ENCODE results near the gene SLAMF1. TPM values are rescaled to one million over a fixed set of nuclear protein-coding genes. Genes with fewer than 3 reads are reported as not detected.

Gene SLAMF1
- total and polyA plus RNA-seq, 4 donors: 0.39 to 27.0 (median 1.5) TPM

DNA sequence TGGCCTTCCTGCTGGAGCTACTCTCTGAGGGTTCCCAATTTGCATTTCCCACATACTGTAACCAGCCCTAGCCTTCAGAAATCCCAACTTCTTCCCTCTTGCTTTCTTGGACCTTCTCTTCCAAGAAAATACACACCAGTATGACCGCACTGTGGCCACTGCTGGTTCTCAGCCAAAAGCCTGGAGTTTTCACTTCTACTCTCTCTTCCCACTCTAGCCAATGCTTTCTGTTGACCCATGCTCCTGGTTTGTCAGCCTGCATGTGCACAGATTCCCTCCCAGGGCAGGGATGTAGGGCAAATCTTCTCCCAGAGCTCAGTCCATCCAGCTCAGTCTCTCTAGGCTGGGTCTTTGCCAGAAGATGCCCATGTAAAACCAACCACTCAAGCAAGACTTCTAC, 664 bp downstream of the SLAMF1 start:
- no peak overlapping the region for H3K4me3 ChIP-seq
- WGBS, 2 donors: 80 to 93% methylated on average over 1 of the region's 1 CpG
- no peaks in the 10 kb centered on the region for H3K27me3 ChIP-seq (ENCODE audit: control insufficient read depth in 3 of 3, insufficient read depth in 3 of 3, low read length in 2 of 3)
- H3K27ac ChIP-seq (ENCODE audit: low read depth in 1 of 2, low read length in 1 of 2): no peak overlapping the region
- no peaks in the 10 kb centered on the region for H3K36me3 ChIP-seq (ENCODE audit: control insufficient read depth in 4 of 4, insufficient read depth in 4 of 4, low read length in 4 of 4)
- peaks cover 0 to 1% (median 0%) of the 10 kb centered on the region in 5 donors for H3K4me1 ChIP-seq (ENCODE audit: control insufficient read depth in 5 of 5, insufficient read depth in 5 of 5, low read length in 5 of 5)
- ATAC-seq (ENCODE audit: insufficient read depth, low FRiP score): no peak
- no peak for DNase-seq
- no peak overlapping the region for H3K9ac ChIP-seq (ENCODE audit: insufficient read depth in 1 of 2, low read length in 2 of 2)
- no peaks in the 10 kb centered on the region for H3K9me3 ChIP-seq (ENCODE audit: control insufficient read depth in 4 of 4, insufficient read depth in 3 of 4, low read length in 3 of 4)
- TF ChIP-seq, protein P1, sequence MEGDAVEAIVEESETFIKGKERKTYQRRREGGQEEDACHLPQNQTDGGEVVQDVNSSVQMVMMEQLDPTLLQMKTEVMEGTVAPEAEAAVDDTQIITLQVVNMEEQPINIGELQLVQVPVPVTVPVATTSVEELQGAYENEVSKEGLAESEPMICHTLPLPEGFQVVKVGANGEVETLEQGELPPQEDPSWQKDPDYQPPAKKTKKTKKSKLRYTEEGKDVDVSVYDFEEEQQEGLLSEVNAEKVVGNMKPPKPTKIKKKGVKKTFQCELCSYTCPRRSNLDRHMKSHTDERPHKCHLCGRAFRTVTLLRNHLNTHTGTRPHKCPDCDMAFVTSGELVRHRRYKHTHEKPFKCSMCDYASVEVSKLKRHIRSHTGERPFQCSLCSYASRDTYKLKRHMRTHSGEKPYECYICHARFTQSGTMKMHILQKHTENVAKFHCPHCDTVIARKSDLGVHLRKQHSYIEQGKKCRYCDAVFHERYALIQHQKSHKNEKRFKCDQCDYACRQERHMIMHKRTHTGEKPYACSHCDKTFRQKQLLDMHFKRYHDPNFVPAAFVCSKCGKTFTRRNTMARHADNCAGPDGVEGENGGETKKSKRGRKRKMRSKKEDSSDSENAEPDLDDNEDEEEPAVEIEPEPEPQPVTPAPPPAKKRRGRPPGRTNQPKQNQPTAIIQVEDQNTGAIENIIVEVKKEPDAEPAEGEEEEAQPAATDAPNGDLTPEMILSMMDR (IDR thresholded peaks at IDR 0.05; ENCODE audit: control extremely low read depth, extremely low read depth): no peak

DNA sequence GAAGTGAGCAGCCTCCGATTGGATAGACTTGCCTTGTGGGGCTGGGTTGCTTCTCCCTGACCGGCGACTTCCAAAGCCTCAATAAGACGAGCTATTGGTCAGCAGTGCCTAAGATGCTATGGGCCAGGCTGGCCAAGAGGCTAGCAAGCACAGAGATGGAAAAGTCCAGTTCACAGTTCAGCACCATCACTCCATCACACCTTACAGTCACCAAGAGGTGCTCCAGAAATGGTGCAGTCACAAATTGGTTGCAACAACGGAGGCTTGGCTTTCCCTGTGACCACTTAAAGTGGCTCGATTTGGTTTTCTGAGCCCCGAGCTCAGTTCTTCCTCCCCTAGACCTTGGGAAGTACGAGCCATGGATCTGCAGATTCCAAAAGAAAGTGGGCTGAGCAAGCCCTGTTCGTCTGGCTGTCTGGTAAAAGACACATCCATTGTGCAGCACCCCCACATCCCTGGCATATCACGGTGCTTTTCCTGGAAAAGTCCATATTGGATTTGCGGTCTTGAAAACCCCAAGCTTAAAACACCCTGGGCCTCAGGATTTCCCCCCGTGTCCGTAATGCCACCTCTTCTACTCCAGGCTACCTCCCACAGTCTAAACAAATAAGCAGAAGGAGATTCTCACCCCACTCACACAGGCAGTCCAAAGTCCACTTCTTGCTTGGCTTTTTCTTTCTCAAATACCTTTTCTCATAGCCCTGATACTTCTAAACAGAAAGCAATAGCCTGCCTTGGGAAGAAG, 1.3 kb downstream of the SLAMF1 start:
- Histone ChIP-seq H3K4me3 (no peak overlapping the region), H3K4me1 (ENCODE audit: control insufficient read depth in 5 of 5, insufficient read depth in 5 of 5, low read length in 5 of 5) (peaks cover 0 to 1% (median 0%) of the 10 kb centered on the region in 5 donors), H3K27ac (ENCODE audit: low read depth in 1 of 2, low read length in 1 of 2) (no peak overlapping the region), H3K9me3 (ENCODE audit: control insufficient read depth in 4 of 4, insufficient read depth in 3 of 4, low read length in 3 of 4) (no peaks in the 10 kb centered on the region), H3K27me3 (ENCODE audit: control insufficient read depth in 3 of 3, insufficient read depth in 3 of 3, low read length in 2 of 3) (no peaks in the 10 kb centered on the region), H3K36me3 (ENCODE audit: control insufficient read depth in 4 of 4, insufficient read depth in 4 of 4, low read length in 4 of 4) (no peaks in the 10 kb centered on the region), H3K9ac (ENCODE audit: insufficient read depth in 1 of 2, low read length in 2 of 2) (no peak overlapping the region)
- TF ChIP-seq, protein P1 (IDR thresholded peaks at IDR 0.05; ENCODE audit: control extremely low read depth, extremely low read depth): no peak
- 84 to 92% methylated on average over 13 of the region's 13 CpGs for WGBS, 2 donors
- DNase-seq: no peak
- no peak for ATAC-seq (ENCODE audit: insufficient read depth, low FRiP score)

DNA sequence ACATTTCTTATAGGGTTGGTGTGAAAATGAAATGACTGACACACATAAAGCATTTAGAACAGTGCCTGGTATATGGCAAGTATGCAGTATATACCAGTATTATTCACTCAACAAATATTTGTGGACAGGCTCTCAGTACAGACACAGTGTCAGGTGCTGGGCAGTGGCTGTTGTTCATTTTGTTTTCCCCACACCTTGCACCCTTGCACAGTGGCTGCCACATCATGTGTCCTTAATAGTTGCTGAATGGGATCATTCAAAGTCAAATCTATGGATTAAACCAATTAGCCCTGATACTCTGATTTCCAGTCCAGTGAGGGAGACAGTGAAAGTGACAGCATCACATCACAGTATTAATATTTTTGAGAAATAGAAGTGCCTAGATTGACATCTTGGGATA, 2.4 kb downstream of the SLAMF1 start:
- Histone ChIP-seq H3K9me3 (ENCODE audit: control insufficient read depth in 4 of 4, insufficient read depth in 3 of 4, low read length in 3 of 4) (no peaks in the 10 kb centered on the region), H3K9ac (ENCODE audit: insufficient read depth in 1 of 2, low read length in 2 of 2) (no peak overlapping the region), H3K36me3 (ENCODE audit: control insufficient read depth in 4 of 4, insufficient read depth in 4 of 4, low read length in 4 of 4) (no peaks in the 10 kb centered on the region), H3K4me1 (ENCODE audit: control insufficient read depth in 5 of 5, insufficient read depth in 5 of 5, low read length in 5 of 5) (peaks cover 0 to 3% (median 0%) of the 10 kb centered on the region in 5 donors), H3K4me3 (no peak overlapping the region), H3K27me3 (ENCODE audit: control insufficient read depth in 3 of 3, insufficient read depth in 3 of 3, low read length in 2 of 3) (no peaks in the 10 kb centered on the region), H3K27ac (ENCODE audit: low read depth in 1 of 2, low read length in 1 of 2) (no peak overlapping the region)
- ATAC-seq (ENCODE audit: insufficient read depth, low FRiP score) (no peak), DNase-seq (no peak)
- TF ChIP-seq, protein P1 (IDR thresholded peaks at IDR 0.05; ENCODE audit: control extremely low read depth, extremely low read depth): no peak

DNA sequence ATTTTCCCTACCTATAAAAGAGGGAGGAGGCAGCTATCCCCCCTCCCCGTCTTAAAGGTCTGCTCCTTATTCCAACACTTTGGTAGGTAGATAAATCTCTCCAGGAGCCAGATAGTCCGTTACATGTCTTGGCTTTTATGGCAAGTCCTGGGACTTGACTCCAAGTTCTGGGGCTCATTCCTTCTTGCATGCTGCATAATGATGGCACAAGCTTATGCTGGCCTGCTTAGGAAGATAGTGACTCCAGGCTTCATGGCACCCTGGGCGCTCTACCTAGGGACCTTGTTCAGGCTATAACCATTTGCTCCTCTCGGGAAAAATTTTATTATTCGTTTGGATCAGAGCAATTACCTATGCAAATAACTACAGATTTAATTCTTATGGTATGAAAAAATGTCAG, 3.7 kb downstream of the SLAMF1 start:
- DNase-seq (no peak), ATAC-seq (ENCODE audit: insufficient read depth, low FRiP score) (no peak)
- Histone ChIP-seq H3K27me3 (ENCODE audit: control insufficient read depth in 3 of 3, insufficient read depth in 3 of 3, low read length in 2 of 3) (no peaks in the 10 kb centered on the region), H3K9me3 (ENCODE audit: control insufficient read depth in 4 of 4, insufficient read depth in 3 of 4, low read length in 3 of 4) (no peaks in the 10 kb centered on the region), H3K9ac (ENCODE audit: insufficient read depth in 1 of 2, low read length in 2 of 2) (no peak overlapping the region), H3K4me3 (no peak overlapping the region), H3K36me3 (ENCODE audit: control insufficient read depth in 4 of 4, insufficient read depth in 4 of 4, low read length in 4 of 4) (no peaks in the 10 kb centered on the region), H3K4me1 (ENCODE audit: control insufficient read depth in 5 of 5, insufficient read depth in 5 of 5, low read length in 5 of 5) (peaks cover 0 to 3% (median 0%) of the 10 kb centered on the region in 5 donors), H3K27ac (ENCODE audit: low read depth in 1 of 2, low read length in 1 of 2) (no peak overlapping the region)
- TF ChIP-seq, protein P1 (IDR thresholded peaks at IDR 0.05; ENCODE audit: control extremely low read depth, extremely low read depth): no peak
- WGBS, 2 donors: 88 to 96% methylated on average over 5 of the region's 5 CpGs
